Liver (tissue), 9 donors: ENCODE results near the gene SHISAL1. TPM values are rescaled to one million over a fixed set of nuclear protein-coding genes. Genes with fewer than 3 reads are reported as not detected.
A peak's percentile ranks its signal among the peaks of the same experiment; 100 is the strongest.

ENCODE experiments used
- DNase-seq: peaks from one replicate; pipeline ENCODE4 v3.0.0-alpha.2; 2017; ENCODE audit warnings: low spot score
- H3K27ac ChIP-seq, 2 donors: one replicate each; pipeline ENCODE4 v1.7.0; 2013; ENCODE audit warnings: inconsistent platforms in 2 of 2, low read length in 2 of 2, control low read depth in 1 of 2, low read depth in 1 of 2, mild to moderate bottlenecking in 1 of 2
- H3K27me3 ChIP-seq, 4 donors: one replicate each; pipeline versions ENCODE4 v1.6.1 to v1.7.0; 2013; ENCODE audit warnings: low read length in 3 of 4, inconsistent platforms in 1 of 4, mild to moderate bottlenecking in 1 of 4, moderate library complexity in 1 of 4; ENCODE audit not compliant: control insufficient read depth in 4 of 4, insufficient read depth in 4 of 4
- H3K36me3 ChIP-seq, 4 donors: one replicate each; pipeline versions ENCODE4 v1.6.1 to v1.7.0; 2013; ENCODE audit warnings: low read length in 3 of 4, mild to moderate bottlenecking in 3 of 4, low read depth in 1 of 4, moderate library complexity in 1 of 4; ENCODE audit not compliant: control insufficient read depth in 4 of 4, insufficient read depth in 3 of 4
- H3K4me1 ChIP-seq, 4 donors: one replicate each; pipeline versions ENCODE4 v1.6.1 to v1.7.0; 2013; ENCODE audit warnings: low read length in 3 of 4, mild to moderate bottlenecking in 3 of 4, moderate library complexity in 1 of 4; ENCODE audit not compliant: control insufficient read depth in 4 of 4, insufficient read depth in 4 of 4
- H3K4me3 ChIP-seq, 3 donors: one replicate each; pipeline versions ENCODE4 v1.6.1 to v1.7.0; 2013; ENCODE audit warnings: low read length in 3 of 3, control low read depth in 1 of 3, low read depth in 1 of 3, mild to moderate bottlenecking in 1 of 3
- H3K9ac ChIP-seq, 2 donors: one replicate each; pipeline ENCODE4 v1.7.0; 2013; ENCODE audit warnings: low read length in 2 of 2, mild to moderate bottlenecking in 2 of 2, moderate library complexity in 2 of 2, control low read depth in 1 of 2, low read depth in 1 of 2
- H3K9me3 ChIP-seq, 4 donors: one replicate each; pipeline versions ENCODE4 v1.6.1 to v1.7.0; 2013; ENCODE audit warnings: low read length in 3 of 4; ENCODE audit not compliant: control insufficient read depth in 4 of 4
- EGR1 ChIP-seq, 2 donors: IDR thresholded peaks; 2 replicates each; pipeline ENCODE4 v1.6.1; 2016 to 2018; ENCODE audit warnings: antibody characterized with exemption in 2 of 2, low read depth in 2 of 2
- FOXA1 ChIP-seq: IDR thresholded peaks from 2 replicates; pipeline ENCODE4 v1.6.1; 2016; ENCODE audit warnings: antibody characterized with exemption
- HNF4A ChIP-seq, 2 donors: conservative IDR thresholded peaks; 2 replicates each; pipeline ENCODE4 v1.6.1; 2016; ENCODE audit warnings: antibody characterized with exemption in 2 of 2, mild to moderate bottlenecking in 2 of 2
- JUND ChIP-seq, 2 donors: IDR thresholded peaks; 2 replicates each; pipeline ENCODE4 v1.6.1; 2016; ENCODE audit warnings: antibody characterized with exemption in 2 of 2
- NR2F2 ChIP-seq: IDR thresholded peaks from 2 replicates; pipeline ENCODE4 v1.6.1; 2016; ENCODE audit warnings: antibody characterized with exemption
- RXRA ChIP-seq, 2 donors: IDR thresholded peaks; 2 replicates each; pipeline ENCODE4 v1.6.1; 2017 to 2018; ENCODE audit warnings: antibody characterized with exemption in 2 of 2, mild to moderate bottlenecking in 1 of 2
- SP1 ChIP-seq: IDR thresholded peaks from 2 replicates; pipeline ENCODE4 v1.6.1; 2018; ENCODE audit warnings: antibody characterized with exemption, mild to moderate bottlenecking
- YY1 ChIP-seq: IDR thresholded peaks from 2 replicates; pipeline ENCODE4 v1.6.1; 2016; ENCODE audit warnings: antibody characterized with exemption, mild to moderate bottlenecking
- WGBS: extraction: QIAGEN DNeasy Blood & Tissue Kit; methylation state at CpG from one replicate; pipeline ENCODE4 v1.1.7; 2013; 5-methylcytosine and 5-hydroxymethylcytosine counted together
- polyA plus RNA-seq, 2 donors: library from polyadenylated mRNA; stranded (reverse) in 1 of 2; unstranded in 1 of 2; fragments of 200-250 nt in 1 of 2; fragments of >200 nt in 1 of 2; fragmentation: Nextera tagmentation in 1 of 2; extraction: Ambion mirVana in 1 of 2; gene quantifications; one replicate each; pipeline versions ENCODE4 v1.2.1 to v1.2.3, GENCODE V29; 2013 to 2015
- total RNA-seq, 2 donors: library from RNA; depleted of rRNA; stranded (reverse); fragments of >200 nt; gene quantifications; one replicate each; pipeline ENCODE4 v1.2.3, GENCODE V29; 2014
- TF ChIP-seq, protein P1 (sequence below): IDR thresholded peaks from 2 replicates; pipeline ENCODE4 v1.6.1; 2016; ENCODE audit warnings: antibody characterized with exemption
- TF ChIP-seq, protein P2 (sequence below): IDR thresholded peaks from 2 replicates; pipeline ENCODE4 v1.6.1; 2016; ENCODE audit warnings: antibody characterized with exemption
- TF ChIP-seq, protein P3 (sequence below): IDR thresholded peaks from 2 replicates; pipeline ENCODE4 v1.6.1; 2016; ENCODE audit warnings: antibody characterized with exemption, mild to moderate bottlenecking
- TF ChIP-seq, protein P4 (sequence below): IDR thresholded peaks from 2 replicates; pipeline ENCODE4 v1.6.1; 2016; ENCODE audit warnings: antibody characterized with exemption
- donor health status: healthy.
- donor health status: healthy.
- donor health status: healthy.
- donor health status: healthy.
- donor health status: healthy.

The SHISAL1 gene
- under 1 TPM; 0.09 to 0.17 TPM for total RNA-seq
- polyA plus RNA-seq = under 1 TPM; 0.07 to 0.16 TPM

DNA sequence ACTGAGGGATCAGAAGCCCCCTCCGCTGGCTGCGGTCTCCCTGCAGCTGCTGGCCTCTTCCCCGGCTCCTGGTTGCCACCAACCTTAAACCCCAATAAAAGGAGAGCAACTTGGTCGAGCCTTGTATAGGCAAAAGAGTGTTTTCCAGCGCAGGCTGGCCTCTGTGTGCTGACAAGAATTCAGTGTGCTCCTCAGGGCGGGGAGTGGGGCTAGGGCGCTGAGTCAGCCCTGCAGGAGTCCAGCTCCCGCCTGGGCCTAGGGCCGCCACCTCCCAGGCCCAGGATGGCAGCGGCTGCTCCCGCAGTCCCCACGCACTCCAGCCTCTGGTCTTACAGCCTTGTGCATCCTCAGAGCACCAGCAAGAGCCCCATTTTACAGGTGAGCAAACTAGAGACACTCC, at the start of gene SHISAL1:
TSS of gene SHISAL1 (minus strand) at position 186 of the 400 bp plus-strand sequence. CDS start 12,006 bp downstream, outside the sequence.
- Histone ChIP-seq H3K9me3 (no peaks in the 10 kb centered on the region), H3K27ac (no peak within 1 kb of the TSS), H3K4me1 (no peaks in the 10 kb centered on the region), H3K27me3 (no peaks in the 10 kb centered on the region), H3K36me3 (no peaks in the 10 kb centered on the region), H3K4me3 (no peak within 1 kb of the TSS), H3K9ac (no peak within 1 kb of the TSS)
- no peak for TF ChIP-seq EGR1 (IDR thresholded peaks at IDR 0.05; ENCODE audit: low read depth in 2 of 2)
- TF ChIP-seq JUND (IDR thresholded peaks at IDR 0.05) = no peak
- TF ChIP-seq HNF4A (conservative IDR thresholded peaks at IDR 0.05) = no peak
- no peak for TF ChIP-seq YY1
- TF ChIP-seq, protein P1, sequence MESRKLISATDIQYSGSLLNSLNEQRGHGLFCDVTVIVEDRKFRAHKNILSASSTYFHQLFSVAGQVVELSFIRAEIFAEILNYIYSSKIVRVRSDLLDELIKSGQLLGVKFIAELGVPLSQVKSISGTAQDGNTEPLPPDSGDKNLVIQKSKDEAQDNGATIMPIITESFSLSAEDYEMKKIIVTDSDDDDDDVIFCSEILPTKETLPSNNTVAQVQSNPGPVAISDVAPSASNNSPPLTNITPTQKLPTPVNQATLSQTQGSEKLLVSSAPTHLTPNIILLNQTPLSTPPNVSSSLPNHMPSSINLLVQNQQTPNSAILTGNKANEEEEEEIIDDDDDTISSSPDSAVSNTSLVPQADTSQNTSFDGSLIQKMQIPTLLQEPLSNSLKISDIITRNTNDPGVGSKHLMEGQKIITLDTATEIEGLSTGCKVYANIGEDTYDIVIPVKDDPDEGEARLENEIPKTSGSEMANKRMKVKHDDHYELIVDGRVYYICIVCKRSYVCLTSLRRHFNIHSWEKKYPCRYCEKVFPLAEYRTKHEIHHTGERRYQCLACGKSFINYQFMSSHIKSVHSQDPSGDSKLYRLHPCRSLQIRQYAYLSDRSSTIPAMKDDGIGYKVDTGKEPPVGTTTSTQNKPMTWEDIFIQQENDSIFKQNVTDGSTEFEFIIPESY = no peak
- TF ChIP-seq, protein P2, sequence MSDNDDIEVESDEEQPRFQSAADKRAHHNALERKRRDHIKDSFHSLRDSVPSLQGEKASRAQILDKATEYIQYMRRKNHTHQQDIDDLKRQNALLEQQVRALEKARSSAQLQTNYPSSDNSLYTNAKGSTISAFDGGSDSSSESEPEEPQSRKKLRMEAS = no peak
- TF ChIP-seq NR2F2 = no peak
- TF ChIP-seq, protein P3, sequence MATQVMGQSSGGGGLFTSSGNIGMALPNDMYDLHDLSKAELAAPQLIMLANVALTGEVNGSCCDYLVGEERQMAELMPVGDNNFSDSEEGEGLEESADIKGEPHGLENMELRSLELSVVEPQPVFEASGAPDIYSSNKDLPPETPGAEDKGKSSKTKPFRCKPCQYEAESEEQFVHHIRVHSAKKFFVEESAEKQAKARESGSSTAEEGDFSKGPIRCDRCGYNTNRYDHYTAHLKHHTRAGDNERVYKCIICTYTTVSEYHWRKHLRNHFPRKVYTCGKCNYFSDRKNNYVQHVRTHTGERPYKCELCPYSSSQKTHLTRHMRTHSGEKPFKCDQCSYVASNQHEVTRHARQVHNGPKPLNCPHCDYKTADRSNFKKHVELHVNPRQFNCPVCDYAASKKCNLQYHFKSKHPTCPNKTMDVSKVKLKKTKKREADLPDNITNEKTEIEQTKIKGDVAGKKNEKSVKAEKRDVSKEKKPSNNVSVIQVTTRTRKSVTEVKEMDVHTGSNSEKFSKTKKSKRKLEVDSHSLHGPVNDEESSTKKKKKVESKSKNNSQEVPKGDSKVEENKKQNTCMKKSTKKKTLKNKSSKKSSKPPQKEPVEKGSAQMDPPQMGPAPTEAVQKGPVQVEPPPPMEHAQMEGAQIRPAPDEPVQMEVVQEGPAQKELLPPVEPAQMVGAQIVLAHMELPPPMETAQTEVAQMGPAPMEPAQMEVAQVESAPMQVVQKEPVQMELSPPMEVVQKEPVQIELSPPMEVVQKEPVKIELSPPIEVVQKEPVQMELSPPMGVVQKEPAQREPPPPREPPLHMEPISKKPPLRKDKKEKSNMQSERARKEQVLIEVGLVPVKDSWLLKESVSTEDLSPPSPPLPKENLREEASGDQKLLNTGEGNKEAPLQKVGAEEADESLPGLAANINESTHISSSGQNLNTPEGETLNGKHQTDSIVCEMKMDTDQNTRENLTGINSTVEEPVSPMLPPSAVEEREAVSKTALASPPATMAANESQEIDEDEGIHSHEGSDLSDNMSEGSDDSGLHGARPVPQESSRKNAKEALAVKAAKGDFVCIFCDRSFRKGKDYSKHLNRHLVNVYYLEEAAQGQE = no peak
- no peak for TF ChIP-seq FOXA1
- TF ChIP-seq SP1 = no peak
- TF ChIP-seq RXRA (IDR thresholded peaks at IDR 0.05) = no peak
- WGBS = 88% methylated on average over 12 of the region's 12 CpGs
- no peak for DNase-seq

DNA sequence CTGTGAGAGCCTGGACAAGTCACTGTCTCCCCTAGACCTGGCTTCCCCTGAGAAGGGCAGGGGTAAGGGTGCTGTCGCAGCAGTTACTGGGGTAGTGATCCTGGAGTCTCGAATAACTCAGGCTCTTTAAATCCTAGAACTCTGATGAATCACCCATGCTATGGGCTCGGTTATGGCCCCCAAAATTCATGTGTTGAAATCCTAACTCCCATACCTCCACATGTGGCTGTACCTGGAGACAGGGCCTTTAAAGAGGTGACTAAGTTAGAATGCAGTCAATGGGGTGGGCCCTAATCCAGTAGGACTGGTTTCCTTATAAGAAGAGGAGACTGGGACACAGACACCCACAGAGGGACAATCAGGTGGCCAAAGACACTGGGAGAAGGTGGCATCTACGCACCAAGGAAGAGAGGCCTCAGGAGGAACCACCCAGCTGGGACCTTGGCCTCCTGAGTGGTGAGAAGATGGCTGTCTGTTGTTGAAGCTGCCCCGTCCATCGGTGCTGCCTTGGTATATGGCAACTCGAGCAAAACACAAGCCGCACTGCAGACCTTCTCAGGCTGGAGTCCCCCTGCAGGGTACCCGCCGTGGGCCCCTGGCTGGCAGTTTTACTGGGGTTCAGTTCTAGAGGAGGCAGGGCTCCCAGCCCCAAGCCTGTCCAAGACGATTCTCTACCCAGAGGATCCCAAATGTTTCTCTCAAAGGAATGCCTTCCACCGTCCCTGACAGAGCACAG, 48.8 kb upstream of the SHISAL1 start:
- 87% methylated on average over 12 of the region's 12 CpGs for WGBS
- TF ChIP-seq YY1 (no peak), EGR1 (IDR thresholded peaks at IDR 0.05; ENCODE audit: low read depth in 2 of 2) (no peak), HNF4A (conservative IDR thresholded peaks at IDR 0.05) (no peak)
- TF ChIP-seq, protein P4, sequence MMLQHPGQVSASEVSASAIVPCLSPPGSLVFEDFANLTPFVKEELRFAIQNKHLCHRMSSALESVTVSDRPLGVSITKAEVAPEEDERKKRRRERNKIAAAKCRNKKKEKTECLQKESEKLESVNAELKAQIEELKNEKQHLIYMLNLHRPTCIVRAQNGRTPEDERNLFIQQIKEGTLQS = no peak
- Histone ChIP-seq H3K9ac (no peak overlapping the region), H3K27me3 (no peaks in the 10 kb centered on the region), H3K27ac (peak overlapping the region; percentile 6 to 46), H3K36me3 (no peaks in the 10 kb centered on the region), H3K9me3 (no peaks in the 10 kb centered on the region), H3K4me3 (no peak overlapping the region), H3K4me1 (no peaks in the 10 kb centered on the region)
- no peak for DNase-seq
